Measurements from ENCODE around the gene TLCD2. TPM values are rescaled to one million over a fixed set of nuclear protein-coding genes. Genes with fewer than 3 reads are reported as not detected.

Gene TLCD2
- total and polyA plus RNA-seq, 9 of the 15 experiments (the other 6 are each of a cell fraction or from before 2014, with no cell fraction given): 0.10 to 0.89 (median 0.58) TPM

GRCh38 chr17:1714980-1715802, 5.0 kb upstream of the TLCD2 start (continued):
- TF ChIP-seq RCOR1 (IDR thresholded peaks at IDR 0.05; ENCODE audit: borderline replicate concordance in 1 of 2, low read depth in 2 of 2, low read length in 2 of 2): no peak
- no peak for TF ChIP-seq ZNF609 (CRISPR knock-in tag; IDR thresholded peaks at IDR 0.05; ENCODE audit: borderline replicate concordance)
- TF ChIP-seq VEZF1 (CRISPR knock-in tag; IDR thresholded peaks at IDR 0.05): peak; percentile 78
- no peak for TF ChIP-seq ZNF780A (CRISPR knock-in tag; IDR thresholded peaks at IDR 0.05)
- peak; percentile 59; the same call in 1 of the 2 replicates for TF ChIP-seq ZNF740 (CRISPR knock-in tag; IDR thresholded peaks at IDR 0.05)
- no peak for TF ChIP-seq ZNF740 (tag; IDR thresholded peaks at IDR 0.05)
- no peak for TF ChIP-seq CCAR2 (IDR thresholded peaks at IDR 0.05; ENCODE audit: low read depth, low read length)
- no peak for TF ChIP-seq RFX5 (IDR thresholded peaks at IDR 0.05; ENCODE audit: low read depth, low read length)
- TF ChIP-seq MCM2 (IDR thresholded peaks at IDR 0.05; ENCODE audit: low read depth): no peak
- TF ChIP-seq SREBF2 (CRISPR knock-in tag; IDR thresholded peaks at IDR 0.05): no peak
- TF ChIP-seq ZNF79 (CRISPR knock-in tag; IDR thresholded peaks at IDR 0.05; ENCODE audit: low read depth): no peak
- no peak for TF ChIP-seq ZEB2 (IDR thresholded peaks at IDR 0.05)
- TF ChIP-seq PREB (CRISPR knock-in tag; IDR thresholded peaks at IDR 0.05): no peak
- no peak for TF ChIP-seq MEF2D (tag; conservative IDR thresholded peaks at IDR 0.05; ENCODE audit: low read depth)
- no peak for TF ChIP-seq TCF3 (CRISPR knock-in tag; IDR thresholded peaks at IDR 0.05)
- no peak for TF ChIP-seq POLR2H (tag; IDR thresholded peaks at IDR 0.05; ENCODE audit: low read depth)
- TF ChIP-seq ZNF444 (CRISPR knock-in tag; IDR thresholded peaks at IDR 0.05): no peak
- TF ChIP-seq MXI1 (IDR thresholded peaks at IDR 0.05; ENCODE audit: low read depth, low read length): no peak
- peak; percentile 48 for TF ChIP-seq RBM22 (IDR thresholded peaks at IDR 0.05; ENCODE audit: low read depth, low read length, poor library complexity, severe bottlenecking)
